Thyroid gland (tissue), 4 donors: ENCODE results near the gene CHST11. TPM values are rescaled to one million over a fixed set of nuclear protein-coding genes. Genes with fewer than 3 reads are reported as not detected.
"Not testable (repeated sequence)": the region's sequence is repeated elsewhere in the genome, so short reads cannot be mapped to it uniquely, and the experiment has no call there.

ENCODE experiments used
- DNase-seq, 2 donors: peaks; one replicate each; pipeline ENCODE4 v3.0.0-alpha.2; 2019
- H3K27ac ChIP-seq, 3 donors: fragments of 200-600 bp; sonication (generic); 1 replicate in 2 of 3; 2 replicates in 1 of 3; pipeline ENCODE4 v1.5.1; 2016 to 2019; ENCODE audit warnings: mild to moderate bottlenecking in 1 of 3, moderate library complexity in 1 of 3
- H3K27me3 ChIP-seq: fragments of 200-600 bp; sonication (generic); one replicate; pipeline ENCODE4 v1.5.1; 2019
- H3K36me3 ChIP-seq, 2 donors: fragments of 200-600 bp; sonication (generic); one replicate each; pipeline ENCODE4 v1.5.1; 2016 to 2019
- H3K4me1 ChIP-seq, 2 donors: fragments of 200-600 bp; sonication (generic); one replicate each; pipeline ENCODE4 v1.5.1; 2017 to 2019
- H3K4me3 ChIP-seq, 3 donors: fragments of 200-600 bp; sonication (generic); replicated peaks in 1 of 3; 1 replicate in 2 of 3; 2 replicates in 1 of 3; pipeline ENCODE4 v1.5.1; 2016; ENCODE audit warnings: mild to moderate bottlenecking in 1 of 3
- H3K9me3 ChIP-seq: fragments of 200-600 bp; sonication (generic); one replicate; pipeline ENCODE4 v1.5.1; 2017
- CTCF ChIP-seq, 6 experiments: fragments of 200-600 bp in 3 of 6; fragments of 450-650 bp in 3 of 6; sonication (generic) in 3 of 6; IDR thresholded peaks; one replicate each; pipeline ENCODE4 v1.5.1; 2016 to 2019; ENCODE audit warnings: antibody characterized with exemption in 6 of 6, mild to moderate bottlenecking in 2 of 6, inconsistent platforms in 1 of 6, moderate library complexity in 1 of 6
- POLR2A ChIP-seq, 2 donors: fragments of 450-650 bp; IDR thresholded peaks; one replicate each; pipeline ENCODE4 v1.6.1; 2017; ENCODE audit warnings: antibody characterized with exemption in 2 of 2, mild to moderate bottlenecking in 2 of 2, moderate library complexity in 1 of 2
- WGBS, 2 donors: methylation state at CpG; one replicate each; pipeline ENCODE4 v1.1.5; 2017; 5-methylcytosine and 5-hydroxymethylcytosine counted together
- intact Hi-C: fragments of 100-400 bp; cut with DNase I; formaldehyde crosslinking; loops from one replicate; pipeline ENCODE4 v1.15.1; 2023
- total RNA-seq, 4 donors: library from RNA; depleted of rRNA; stranded (reverse); fragments of >200 nt; gene quantifications; one replicate each; pipeline ENCODE4 v1.2.3, GENCODE V29; 2016

CHST11 gene
- total RNA-seq, 4 donors from 2014 or later: 6.9 to 11.6 (median 8.0) TPM

- Histone ChIP-seq H3K4me1 (peaks cover 0 to 27% of the 10 kb centered on the region in 2 donors), H3K9me3 (no peaks in the 10 kb centered on the region), H3K4me3 (no peak overlapping the region), H3K27me3 (no peaks in the 10 kb centered on the region), H3K27ac (peak overlapping the region in 1 of 3 donors; percentile 39), H3K36me3 (no peaks in the 10 kb centered on the region)
- intact Hi-C loops: no loop called here
- DNase-seq: peak; percentile 14 to 34
- TF ChIP-seq POLR2A (IDR thresholded peaks at IDR 0.05) (no peak), CTCF (IDR thresholded peaks at IDR 0.05) (no peak)
- 75 to 83% methylated on average over 10 of the region's 10 CpGs for WGBS, 2 donors
Measured at GRCh38 chr12:104605685-104606084, 148.9 kb downstream of the CHST11 start.

DNA sequence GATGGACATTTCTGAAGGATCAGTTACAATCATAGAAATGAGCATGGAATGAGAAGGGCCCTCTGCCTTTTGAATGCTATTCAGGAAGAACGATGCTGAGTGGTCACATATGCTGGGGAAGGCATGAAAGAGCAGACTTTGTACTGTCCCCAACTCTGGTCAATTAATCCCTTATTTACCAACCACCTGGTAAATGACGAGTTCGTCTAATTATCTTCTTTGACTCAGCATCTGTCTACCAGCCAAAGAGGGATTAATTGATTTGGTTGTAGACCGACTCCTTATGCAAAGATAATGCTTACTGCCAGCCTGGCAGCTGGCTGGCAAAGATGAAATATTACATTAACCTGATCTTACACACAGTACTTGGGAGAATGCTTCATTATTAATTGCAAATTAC, 152.2 kb downstream of the CHST11 start:
- no peak overlapping the region for H3K4me3 ChIP-seq
- H3K9me3 ChIP-seq: no peaks in the 10 kb centered on the region
- no peak overlapping the region for H3K27ac ChIP-seq
- WGBS, 2 donors: 91 to 94% methylated on average over 4 of the region's 4 CpGs
- peaks cover 0 to 6% of the 10 kb centered on the region in 2 donors for H3K4me1 ChIP-seq
- TF ChIP-seq POLR2A (IDR thresholded peaks at IDR 0.05) (no peak), CTCF (IDR thresholded peaks at IDR 0.05) (no peak)
- no peaks in the 10 kb centered on the region for H3K27me3 ChIP-seq
- H3K36me3 ChIP-seq: no peaks in the 10 kb centered on the region
- DNase-seq: no peak
- intact Hi-C loops: no loop called here

GRCh38 chr12:104609445-104609844, 152.7 kb downstream of the CHST11 start:
- H3K4me1 ChIP-seq: peaks cover 0 to 2% of the 10 kb centered on the region in 2 donors
- no peaks in the 10 kb centered on the region for H3K27me3 ChIP-seq
- H3K36me3 ChIP-seq: no peaks in the 10 kb centered on the region
- DNase-seq: no peak
- intact Hi-C loops: no loop called here
- TF ChIP-seq POLR2A (IDR thresholded peaks at IDR 0.05) (no peak), CTCF (IDR thresholded peaks at IDR 0.05) (no peak)
- H3K9me3 ChIP-seq: no peaks in the 10 kb centered on the region
- H3K27ac ChIP-seq: no peak overlapping the region
- no peak overlapping the region for H3K4me3 ChIP-seq

DNA sequence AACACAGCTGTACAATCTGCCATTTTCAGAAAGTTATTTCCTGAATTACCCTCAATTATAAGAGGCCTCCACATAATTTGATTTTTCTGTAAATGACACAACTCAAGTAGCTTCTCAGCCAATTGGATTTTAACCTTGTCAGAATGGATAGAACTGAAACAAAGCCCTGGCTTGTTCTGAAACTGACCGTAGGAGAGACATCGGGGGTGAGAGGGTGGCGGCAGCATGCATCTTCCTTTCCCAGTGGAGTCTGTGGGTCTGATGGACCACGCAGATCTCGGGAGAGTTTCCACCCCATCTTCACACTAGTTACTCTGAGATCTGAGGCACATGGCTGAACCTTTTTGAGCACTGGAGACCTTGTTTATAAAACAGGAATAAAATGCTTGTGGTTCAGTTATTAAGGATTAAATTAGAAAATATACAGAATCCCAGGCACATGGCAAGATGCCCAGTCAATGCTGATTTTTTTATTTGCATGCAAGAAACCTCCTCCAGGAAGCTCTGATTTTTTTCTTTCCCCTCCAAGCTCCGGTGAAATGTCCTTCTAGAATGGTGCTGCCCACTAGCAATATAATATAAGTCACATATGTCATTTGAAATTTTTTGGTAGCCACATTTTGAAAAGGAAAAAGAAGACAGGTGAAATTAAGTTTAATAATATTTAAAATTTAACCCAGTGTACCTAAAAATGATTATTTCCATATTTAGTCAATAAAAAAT, 153.9 kb downstream of the CHST11 start:
- H3K27ac ChIP-seq: no peak overlapping the region
- H3K27me3 ChIP-seq: no peaks in the 10 kb centered on the region
- no peaks in the 10 kb centered on the region for H3K36me3 ChIP-seq
- TF ChIP-seq POLR2A (IDR thresholded peaks at IDR 0.05) (no peak), CTCF (IDR thresholded peaks at IDR 0.05) (no peak)
- no peak for DNase-seq
- H3K4me1 ChIP-seq: no peaks in the 10 kb centered on the region
- WGBS, 2 donors: 87 to 91% methylated on average over 6 of the region's 6 CpGs
- intact Hi-C loops: no loop called here
- H3K9me3 ChIP-seq: no peaks in the 10 kb centered on the region
- H3K4me3 ChIP-seq: no peak overlapping the region

DNA sequence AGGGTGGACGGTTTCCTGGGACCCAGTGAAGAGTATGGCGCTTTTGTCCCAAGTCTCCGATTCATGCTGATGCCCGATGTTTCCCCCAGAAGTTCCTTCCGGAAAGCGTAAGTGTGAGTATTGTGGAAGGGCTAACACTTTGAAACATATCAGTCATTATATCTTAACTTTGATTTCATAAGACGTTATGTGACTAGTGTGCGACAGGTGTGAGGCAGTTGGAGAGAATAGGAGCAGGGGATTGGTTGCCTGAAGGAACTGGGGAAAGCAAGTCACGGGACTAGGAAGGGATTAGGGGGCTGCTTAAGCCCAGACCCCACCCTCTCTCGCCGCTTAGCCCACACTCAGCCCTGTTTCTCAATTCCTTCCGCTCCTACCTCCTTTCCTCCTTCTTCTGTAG, 154.9 kb downstream of the CHST11 start:
- 95 to 97% methylated on average over 12 of the region's 12 CpGs for WGBS, 2 donors
- TF ChIP-seq CTCF (IDR thresholded peaks at IDR 0.05): no peak
- TF ChIP-seq POLR2A (IDR thresholded peaks at IDR 0.05): no peak
- intact Hi-C loops: no loop called here

DNA sequence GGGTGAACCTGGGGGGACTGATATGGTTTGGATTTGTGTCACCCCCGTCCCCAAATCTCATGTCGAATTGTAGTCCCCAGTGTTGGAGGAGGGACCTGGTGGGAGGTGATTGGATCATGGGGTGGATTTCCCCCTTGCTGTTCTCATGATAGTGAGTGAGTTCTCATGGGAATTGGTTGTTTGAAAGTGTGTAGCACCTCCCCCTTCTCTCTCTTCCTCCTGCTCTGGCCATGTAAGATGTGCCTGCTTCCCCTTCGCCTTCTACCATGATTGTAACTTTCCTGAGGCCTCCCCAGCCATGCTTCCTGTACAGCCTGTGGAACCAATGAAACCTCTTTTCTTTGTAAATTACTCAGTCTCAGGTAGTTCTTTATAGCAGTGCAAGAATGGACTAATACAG, 156.6 kb downstream of the CHST11 start:
- 93 to 94% methylated on average over 3 of the region's 3 CpGs for WGBS, 2 donors
- H3K9me3 ChIP-seq, H3K4me3 ChIP-seq, DNase-seq, H3K4me1 ChIP-seq, H3K27ac ChIP-seq, H3K36me3 ChIP-seq, H3K27me3 ChIP-seq, intact Hi-C loops: not testable (repeated sequence)

More for the DNA sequence above, 154.9 kb downstream of the CHST11 start:
- H3K4me3 ChIP-seq: no peak overlapping the region
- DNase-seq: no peak
- no peaks in the 10 kb centered on the region for H3K4me1 ChIP-seq
- H3K36me3 ChIP-seq: no peaks in the 10 kb centered on the region
- H3K9me3 ChIP-seq: no peaks in the 10 kb centered on the region
- no peak overlapping the region for H3K27ac ChIP-seq
- H3K27me3 ChIP-seq: no peaks in the 10 kb centered on the region
